GM04504 (cell line): ENCODE measurements around the gene RPS6KA2.

Experiments used
- DNase-seq: peaks from one replicate; pipeline ENCODE4 v3.0.0-alpha.2; 2012; ENCODE audit warnings: low read depth

The RPS6KA2 gene

GRCh38 chr6:166501246-166501645 is 125.8 kb downstream of the RPS6KA2 start:
- no peak for DNase-seq

DNA sequence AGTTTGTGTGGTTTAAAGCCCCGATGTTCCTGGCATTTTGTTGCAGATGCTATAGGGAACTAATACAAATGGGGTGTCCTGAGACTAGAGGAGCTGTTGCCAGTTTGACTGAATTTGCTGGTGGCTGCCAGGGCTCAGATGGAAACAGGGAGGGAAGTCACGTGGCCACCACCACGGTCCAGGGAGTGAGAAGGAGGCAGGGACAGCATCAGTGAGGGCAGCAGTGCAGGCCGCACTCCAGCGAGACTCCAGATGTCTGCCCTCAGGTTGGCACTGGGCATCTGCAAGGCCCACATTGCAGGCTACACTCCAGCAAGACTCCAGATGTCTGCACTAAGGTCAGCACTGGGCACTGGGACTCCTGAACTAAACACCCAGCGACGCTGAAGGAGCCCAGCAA is 126.8 kb downstream of the RPS6KA2 start:
- DNase-seq, result no peak

DNA sequence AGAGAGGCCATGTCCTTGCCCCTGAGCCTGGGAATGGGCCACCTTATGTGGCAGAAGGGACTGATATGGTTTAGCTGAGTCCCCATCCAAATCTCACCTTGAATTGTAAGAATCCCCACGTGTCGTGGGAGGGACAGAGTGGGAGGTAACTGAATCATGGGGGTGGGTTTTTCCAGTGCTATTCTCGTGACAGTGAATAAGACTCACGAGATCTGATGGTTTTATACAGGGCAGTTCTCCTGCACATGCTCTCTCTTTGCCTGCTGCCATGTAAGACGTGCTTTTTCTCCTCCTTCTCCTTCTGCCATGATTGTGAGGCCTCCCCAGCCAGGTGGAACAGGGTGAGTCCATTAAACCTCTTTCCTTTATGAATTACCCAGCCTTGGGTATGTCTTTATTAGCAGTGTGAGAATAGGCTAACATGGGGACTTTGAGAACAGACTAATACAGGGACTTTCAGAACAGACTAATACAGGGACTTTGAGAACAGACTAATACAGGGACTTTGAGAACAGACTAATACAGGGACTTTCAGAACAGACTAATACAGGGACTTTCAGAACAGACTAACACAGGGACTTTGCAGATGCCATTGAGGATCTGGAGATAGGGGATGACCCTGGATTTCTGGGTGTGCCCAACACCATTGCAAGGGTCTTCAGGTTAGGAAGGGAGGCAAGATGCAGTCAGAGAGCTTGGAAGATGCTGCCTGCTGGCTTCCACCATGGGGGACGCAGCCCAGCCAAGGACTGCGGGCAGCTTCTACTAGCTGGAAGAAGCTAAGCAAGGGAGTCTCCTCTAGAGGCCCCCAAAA is 127.5 kb downstream of the RPS6KA2 start:
- DNase-seq, result no peak

- DNase-seq, result no peak
These were observed 128.2 kb downstream of the RPS6KA2 start for GRCh38 chr6:166498661-166499349.

DNA sequence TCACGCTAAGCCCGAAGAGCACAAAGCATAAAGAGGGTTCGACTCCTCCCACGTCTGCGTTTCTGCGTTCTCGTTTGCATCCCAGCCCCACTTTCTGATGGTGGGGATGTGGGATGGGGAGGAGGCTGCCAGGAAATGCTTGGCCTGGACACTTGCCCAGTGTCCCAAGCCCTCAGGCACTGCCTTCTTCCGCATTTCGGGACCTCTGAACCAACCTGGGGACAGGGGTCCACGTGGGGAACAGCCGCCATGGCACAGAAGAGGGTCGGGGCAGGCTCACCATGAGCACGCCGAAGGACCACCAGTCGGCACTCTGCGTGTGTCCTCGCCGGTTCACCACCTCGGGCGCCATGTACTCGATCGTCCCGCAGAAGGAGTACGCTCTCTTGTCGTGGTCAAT is 128.8 kb downstream of the RPS6KA2 start:
- no peak for DNase-seq

DNA sequence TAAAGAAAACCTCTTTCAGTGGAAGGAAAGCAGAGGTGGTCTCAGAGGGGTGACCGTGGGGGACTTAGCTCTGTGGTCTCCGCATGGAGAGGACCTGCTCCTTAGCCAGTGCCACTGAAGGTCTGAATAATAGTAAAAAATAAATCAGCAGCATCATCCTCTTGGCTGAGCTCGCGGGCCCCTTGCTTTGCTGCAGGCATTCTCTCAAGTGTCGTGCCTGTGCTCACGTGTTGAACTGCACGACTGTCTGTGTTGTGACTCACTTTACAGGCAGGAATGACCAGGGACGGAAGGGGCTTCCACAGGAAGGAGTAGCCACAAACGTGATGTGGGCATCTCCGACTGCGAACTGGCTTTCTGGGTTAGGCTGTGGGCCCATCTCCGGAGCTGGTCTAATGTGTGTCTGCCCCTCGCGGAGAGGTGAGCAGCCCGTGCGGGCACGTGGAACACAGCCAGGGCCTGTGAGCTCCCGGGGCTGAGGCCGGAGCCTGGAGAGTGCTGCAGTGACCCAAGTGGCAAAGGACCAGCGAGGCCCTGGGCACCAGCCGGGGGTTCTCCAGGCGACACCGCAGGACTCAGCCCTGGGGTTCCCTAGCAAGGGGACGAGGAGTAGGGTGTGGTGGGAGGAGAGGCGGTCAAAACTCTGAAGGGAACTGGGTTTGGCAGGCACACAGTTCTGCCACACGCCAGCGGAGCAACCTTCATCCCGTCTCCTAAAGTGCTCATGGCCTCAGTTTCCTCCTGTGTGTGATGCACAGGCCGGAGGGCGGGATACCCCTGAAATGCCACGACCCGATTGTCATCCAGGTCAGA is 129.8 kb downstream of the RPS6KA2 start:
- no peak for DNase-seq

GRCh38 chr6:166496460-166496859 is 130.6 kb downstream of the RPS6KA2 start:
- no peak for DNase-seq

- DNase-seq, result no peak
These were observed 131.3 kb downstream of the RPS6KA2 start for GRCh38 chr6:166495487-166496314.

- no peak for DNase-seq
These were observed 132.1 kb downstream of the RPS6KA2 start for GRCh38 chr6:166494757-166495486.

- no peak for DNase-seq
These were observed 133.0 kb downstream of the RPS6KA2 start for GRCh38 chr6:166494101-166494441.

DNA sequence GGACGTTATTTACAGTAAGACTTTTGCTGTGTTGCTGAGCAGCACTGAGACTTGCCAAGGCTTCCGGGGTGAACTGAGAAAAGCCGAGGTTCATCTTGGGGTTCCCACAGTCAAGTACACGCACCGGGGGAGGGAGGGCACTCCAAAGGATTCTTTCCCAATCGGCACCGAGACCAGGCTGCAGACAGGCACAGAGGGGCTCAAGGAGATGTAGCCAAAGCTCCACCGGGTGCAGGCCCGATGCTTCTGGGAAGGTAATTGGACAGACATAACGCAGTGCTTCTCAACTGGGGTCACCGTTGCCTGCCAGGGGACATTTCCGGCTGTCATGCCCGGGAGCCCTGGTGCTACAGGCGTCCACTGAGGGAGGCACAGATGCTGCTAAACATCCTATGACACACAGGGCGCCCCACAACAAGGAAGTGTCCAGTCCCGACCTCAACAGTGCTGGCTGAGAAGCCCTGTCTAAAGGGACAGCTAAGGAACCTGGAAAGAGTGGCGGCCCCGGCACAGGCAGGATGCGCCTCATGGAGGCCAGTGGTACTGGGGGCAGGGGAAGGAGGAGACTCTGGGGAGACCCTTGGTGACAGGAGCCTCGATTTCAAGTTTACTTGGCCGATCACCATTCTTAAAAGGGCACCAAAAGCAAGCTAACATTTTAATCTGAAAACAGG is 133.5 kb downstream of the RPS6KA2 start:
- no peak for DNase-seq

GRCh38 chr6:166492092-166492741 is 134.8 kb downstream of the RPS6KA2 start:
- DNase-seq, result no peak

DNA sequence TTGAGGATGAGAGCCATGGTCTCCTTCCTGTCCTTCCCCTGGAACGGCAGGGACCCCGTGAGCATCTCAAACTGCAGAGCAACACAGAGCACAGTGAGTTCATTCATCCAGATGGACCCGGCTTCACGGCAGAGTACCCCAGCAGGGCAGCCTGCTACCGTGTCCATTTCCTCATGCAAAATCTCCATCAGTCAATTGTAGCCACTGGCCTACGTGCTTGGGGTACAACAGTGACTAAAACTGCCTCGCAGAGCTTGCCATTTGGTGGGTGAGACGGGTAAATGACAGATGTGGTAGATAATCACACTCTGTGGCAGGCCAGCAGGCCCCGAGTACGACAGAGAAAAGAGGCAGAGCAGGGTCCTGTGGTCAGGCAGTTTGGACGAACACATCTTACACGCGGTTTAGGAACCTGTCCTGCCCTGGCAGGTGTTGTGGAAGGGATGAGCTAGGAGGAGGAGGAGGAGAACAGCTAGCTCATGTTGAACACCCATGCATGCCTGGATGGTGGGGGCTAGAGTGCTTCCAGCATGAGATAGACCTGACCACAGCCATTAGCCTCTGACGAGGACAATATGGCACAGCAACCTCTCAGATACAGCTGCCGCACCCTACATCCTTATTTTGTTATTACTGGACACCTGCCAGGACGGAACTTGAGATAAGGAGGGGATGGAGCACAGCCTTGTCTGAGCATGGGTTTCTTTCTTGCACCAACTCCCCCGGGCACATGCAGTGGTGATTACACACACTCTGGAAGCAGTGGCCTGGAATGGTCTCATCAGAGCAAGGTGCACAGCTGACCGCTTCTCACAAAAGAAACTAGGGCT is 136.2 kb downstream of the RPS6KA2 start:
- DNase-seq, result no peak

DNA sequence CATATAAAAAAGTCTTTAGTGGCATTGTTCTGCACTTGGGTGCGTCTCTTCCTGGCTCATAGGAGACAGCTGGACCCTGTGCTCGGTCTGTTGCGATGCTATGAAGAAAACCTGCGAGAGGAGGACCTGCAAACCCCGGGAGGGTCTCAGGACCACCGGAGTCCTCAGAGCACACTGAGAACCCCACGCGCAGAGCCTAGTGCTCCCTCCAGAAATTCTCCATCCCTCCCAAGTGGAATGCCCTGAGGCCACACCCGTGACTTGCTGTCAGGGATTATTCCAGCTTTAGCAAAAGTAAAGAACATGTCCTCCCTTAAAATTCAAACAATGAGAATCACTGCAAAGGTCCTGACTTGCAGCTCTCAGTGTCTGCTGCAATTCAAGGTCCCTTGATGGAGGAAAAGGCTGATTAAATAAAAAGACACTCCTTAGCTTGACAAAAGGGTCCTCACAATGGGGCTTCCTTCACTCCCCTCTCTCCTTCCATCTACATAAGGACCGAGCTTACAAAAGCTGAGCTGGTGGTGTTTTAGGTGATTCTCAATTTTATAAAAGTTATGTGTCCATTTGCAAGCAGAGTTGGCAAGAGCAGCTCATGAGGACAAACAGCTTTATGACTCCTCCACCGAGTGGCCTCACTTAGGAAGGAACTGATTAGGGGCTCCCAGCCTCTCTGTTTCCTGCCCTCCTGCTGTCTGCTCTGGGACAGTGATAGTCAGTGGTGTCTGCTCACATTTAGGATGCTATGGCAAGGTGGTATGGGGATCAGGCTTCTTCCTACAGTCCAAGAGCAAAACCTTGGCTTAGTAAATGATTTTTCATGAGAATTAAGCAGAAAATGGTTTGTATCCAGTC is 137.5 kb downstream of the RPS6KA2 start:
- no peak for DNase-seq

DNA sequence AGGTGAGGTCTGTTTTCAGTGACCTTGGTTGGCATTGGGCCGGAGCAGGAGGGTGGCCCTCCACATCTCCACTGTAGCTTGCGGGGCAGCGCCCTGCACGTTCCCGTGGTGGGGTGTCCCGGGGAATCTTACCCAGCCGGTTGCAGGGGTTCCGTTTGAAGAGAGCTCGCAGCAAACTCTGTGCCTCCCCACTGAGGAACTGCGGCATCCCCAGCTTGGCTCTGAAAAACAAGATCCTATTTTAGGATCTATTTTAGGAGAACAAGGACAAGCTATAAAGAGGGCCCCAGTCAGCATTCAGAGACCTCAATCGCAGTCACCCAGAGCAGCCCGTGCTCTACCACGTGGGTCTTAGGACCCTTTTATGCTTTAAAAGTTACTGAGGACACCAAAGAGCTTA is 138.3 kb downstream of the RPS6KA2 start:
- no peak for DNase-seq

GRCh38 chr6:166488076-166488685 is 138.9 kb downstream of the RPS6KA2 start:
- no peak for DNase-seq

- no peak for DNase-seq
These were observed 139.9 kb downstream of the RPS6KA2 start for GRCh38 chr6:166487148-166487547.

DNA sequence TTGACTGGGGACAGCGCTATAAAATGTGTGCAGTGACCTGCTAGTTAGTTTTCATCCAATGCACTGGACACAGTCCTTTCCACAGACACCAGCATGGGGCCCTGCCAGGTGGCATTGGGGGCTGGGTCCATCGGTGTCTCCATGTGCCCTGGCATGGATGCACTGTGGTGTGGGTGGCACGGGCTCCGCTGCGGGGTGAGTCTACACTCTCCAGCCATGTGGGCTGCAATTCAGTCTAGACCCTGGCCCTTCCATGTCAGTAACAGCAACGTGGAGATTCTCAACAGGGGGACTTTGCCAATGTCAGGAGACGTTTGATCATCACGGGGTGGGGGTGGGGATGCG is 140.5 kb downstream of the RPS6KA2 start:
- DNase-seq, result no peak
